Right forelimb (tissue), 1 donor: ENCODE results near the gene HTT-AS.
"Not testable (repeated sequence)": the region's sequence is repeated elsewhere in the genome, so short reads cannot be mapped to it uniquely, and the experiment has no call there.

Source experiments
- DNase-seq: peaks from one replicate; pipeline ENCODE4 v3.0.0-alpha.2; 2018

The HTT-AS gene

DNA sequence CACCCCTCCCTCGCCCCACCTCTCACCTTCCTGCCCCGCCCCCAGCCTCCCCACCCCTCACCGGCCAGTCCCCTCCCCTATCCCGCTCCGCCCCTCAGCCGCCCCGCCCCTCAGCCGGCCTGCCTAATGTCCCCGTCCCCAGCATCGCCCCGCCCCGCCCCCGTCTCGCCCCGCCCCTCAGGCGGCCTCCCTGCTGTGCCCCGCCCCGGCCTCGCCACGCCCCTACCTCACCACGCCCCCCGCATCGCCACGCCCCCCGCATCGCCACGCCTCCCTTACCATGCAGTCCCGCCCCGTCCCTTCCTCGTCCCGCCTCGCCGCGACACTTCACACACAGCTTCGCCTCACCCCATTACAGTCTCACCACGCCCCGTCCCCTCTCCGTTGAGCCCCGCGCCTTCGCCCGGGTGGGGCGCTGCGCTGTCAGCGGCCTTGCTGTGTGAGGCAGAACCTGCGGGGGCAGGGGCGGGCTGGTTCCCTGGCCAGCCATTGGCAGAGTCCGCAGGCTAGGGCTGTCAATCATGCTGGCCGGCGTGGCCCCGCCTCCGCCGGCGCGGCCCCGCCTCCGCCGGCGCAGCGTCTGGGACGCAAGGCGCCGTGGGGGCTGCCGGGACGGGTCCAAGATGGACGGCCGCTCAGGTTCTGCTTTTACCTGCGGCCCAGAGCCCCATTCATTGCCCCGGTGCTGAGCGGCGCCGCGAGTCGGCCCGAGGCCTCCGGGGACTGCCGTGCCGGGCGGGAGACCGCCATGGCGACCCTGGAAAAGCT, at the start of gene HTT-AS, which contains the start of gene HTT:
Gene HTT-AS, minus strand, starts transcription at position 461 of the 768 bp plus-strand sequence.
Gene HTT, plus strand, starts transcription at position 604 of the 768 bp plus-strand sequence. Its CDS starts 145 bp downstream, at position 749.
- DNase-seq, result peak; percentile 99

DNA sequence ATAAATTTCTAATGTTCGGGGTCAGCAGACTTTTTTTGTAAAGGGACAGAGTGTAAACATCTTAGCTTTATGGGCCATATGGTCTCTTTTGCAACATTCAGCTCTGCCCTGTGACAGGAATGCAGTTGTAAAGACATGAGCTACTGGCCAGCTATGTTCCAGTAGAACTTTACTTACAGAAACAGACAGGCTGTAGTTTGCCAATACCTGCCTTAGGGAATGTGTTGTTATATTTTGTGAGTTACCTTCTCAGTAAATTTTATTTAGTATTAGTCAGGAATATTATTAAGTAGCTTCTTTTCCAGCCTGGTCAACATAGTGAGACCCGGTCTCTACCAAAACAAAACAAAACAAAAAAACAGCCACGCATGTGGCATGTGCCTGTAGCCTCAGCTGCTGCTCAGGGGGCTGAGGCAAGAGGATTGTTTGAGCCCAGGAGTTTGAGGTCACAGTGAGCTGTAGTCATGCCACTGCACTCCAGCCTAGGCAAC, 48.9 kb upstream of the HTT-AS start:
- DNase-seq, result no peak

DNA sequence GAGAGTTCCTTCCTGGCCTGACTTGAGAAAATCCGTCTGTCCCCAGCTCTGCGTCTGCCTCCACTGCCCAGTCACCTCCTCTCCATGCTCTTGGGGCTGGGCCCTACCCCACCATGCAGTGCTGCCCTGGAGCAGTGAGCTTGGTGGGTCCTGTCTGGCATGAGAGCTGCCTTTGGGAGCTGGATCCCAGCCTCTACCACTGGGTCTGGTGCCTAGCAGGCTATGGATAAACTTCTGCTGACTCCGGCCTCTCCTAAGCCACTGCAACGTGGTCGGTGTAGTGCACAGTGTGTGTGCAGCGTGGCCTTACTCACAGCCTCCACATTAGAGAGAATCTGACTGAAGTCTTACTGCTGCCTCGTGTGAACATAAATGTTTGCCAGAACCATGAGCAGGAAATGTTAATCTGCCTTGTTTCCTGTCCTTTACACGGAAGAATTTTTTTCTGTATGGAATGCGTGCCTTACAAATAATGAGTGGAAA, 47.8 kb upstream of the HTT-AS start:
- DNase-seq, result no peak

DNA sequence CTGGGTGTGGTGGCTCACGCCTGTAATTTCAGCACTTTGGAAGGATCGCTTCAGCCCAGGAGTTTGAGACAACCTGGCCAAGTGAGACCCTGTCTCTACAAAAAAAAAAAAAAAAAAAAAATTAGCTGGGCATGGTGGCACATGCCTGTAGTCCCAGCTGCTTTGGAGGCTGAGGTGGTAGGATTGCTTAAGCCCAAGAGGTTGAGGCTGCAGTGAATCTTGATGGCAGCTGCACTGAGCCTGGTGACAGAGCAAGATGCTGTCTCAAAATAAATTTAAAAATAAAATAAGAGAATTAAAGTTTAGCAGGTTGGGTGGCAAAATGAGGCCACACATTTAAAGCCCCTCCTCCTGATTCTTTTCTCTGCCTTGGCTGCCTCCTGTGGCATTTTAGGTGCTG, 47.3 kb upstream of the HTT-AS start:
- DNase-seq, result no peak

- DNase-seq, result no peak
Observed at GRCh38 chr4:3121110-3121509, 46.8 kb upstream of the HTT-AS start.

DNA sequence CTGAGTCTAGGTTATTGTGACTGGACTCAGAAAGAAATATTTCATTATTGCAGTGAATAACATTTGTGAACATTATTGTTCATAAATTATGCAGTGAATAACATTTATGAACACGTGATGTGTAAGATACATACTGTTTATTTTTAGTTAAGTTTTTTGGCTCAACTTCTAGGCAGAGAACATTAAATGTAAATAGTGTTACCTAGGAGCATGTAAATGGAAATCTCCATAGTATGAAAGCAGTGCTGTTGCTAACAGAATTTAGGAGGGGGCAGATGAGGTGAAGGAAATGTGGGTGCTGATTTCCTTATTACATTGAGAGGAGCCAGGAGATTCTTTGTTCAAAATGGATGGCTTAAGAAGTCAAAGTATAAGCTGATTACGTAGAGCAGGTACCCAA, 45.1 kb upstream of the HTT-AS start:
- DNase-seq, result no peak

DNA sequence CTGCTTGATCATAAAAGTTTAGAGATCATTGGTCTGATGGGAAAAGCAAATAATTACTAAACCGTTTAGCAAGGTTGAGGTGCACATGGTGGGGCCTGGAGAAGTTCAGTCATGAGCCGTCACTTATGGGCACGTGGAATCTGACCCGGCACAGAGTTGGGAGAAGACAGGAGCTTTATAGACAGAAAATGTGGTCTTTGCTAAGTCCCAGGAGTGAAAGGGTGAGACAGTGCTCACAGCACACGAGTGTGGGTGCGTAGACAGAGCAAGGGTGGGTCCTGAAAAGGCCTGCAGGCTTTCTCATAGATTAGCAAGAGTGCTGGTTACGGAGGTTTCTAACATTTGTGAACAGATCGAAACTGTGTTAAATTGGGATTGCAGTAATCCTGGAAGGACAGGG, 44.0 kb upstream of the HTT-AS start:
- DNase-seq, result no peak

DNA sequence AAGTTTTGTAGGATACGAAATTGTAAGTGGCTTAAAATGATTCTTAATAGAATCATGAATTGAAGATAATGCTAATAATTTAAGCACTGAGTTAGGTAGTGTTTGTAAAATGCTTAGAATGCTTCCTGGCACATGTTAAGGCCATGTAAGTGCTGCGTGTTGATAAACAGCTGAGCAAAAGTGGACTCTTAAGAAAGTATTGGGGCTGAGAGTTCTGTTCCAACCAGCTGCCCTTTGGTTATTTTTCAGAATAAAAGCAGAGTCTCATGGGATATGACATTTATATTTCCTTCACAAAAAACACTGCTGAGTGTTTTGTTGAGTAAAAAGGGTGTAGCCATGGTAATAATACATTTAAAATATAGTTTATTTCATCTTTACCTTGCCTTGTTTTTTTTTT, 42.6 kb upstream of the HTT-AS start:
- no peak for DNase-seq

- DNase-seq, result no peak
Observed at GRCh38 chr4:3115637-3116270, 41.4 kb upstream of the HTT-AS start.

DNA sequence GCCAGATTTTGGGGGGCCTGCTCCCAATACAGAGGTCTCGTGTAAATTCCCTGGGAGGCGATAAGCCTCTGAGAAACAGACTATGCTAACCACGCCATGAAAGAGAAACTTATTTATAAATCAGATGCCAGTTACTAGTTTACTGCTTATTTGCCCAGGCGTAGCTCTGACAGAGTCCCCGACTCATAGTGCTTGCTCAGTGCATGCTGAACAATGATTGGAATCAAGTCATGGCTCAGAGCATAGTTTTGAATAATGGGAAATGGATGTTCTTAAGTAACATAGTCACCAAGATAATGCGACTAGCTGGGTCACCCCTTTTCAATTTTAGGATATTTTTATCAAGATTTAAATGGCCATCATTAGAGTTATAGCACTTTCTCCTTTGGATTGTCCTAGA, 40.0 kb upstream of the HTT-AS start:
- no peak for DNase-seq

DNA sequence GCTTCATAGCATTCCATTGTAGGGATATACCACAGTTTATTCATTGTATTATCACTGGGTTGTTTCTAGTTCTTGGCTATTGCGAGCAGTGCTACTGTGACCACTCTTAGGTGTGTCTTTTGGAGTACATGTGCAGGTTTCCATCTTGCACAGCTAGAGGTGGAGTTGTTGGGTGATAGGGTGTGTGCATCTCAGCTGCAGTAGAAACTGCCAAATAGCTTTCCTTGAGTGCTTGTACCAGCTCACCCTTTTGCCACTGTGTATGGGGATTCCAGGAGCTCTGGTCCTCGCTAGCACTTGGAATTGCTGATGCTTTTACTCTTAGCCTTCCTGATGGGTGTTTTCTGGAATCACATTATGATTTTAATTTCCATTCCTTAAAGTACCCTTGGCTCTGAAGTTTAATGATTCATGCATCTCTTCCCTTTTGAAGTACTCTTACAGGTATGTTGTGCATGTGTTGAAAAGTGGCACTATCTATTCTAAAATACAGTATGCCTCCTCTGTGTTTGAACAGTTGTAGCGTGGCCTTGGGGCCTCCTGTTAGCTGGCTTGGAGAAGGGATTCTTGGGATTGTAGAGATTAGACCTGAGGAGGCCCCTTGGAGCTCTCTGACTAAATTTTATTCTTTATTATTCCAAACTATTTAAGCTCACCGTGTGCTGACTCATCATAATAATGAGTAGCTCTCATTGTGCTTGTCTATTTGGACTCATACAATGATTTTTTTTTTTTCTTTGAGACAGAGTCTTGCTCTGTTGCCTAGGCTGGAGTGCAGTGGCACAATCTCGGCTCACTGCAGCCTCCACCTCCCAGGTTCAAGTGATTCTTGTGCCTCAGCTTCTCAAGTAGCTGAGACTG, 38.5 kb upstream of the HTT-AS start:
- DNase-seq, result no peak

DNA sequence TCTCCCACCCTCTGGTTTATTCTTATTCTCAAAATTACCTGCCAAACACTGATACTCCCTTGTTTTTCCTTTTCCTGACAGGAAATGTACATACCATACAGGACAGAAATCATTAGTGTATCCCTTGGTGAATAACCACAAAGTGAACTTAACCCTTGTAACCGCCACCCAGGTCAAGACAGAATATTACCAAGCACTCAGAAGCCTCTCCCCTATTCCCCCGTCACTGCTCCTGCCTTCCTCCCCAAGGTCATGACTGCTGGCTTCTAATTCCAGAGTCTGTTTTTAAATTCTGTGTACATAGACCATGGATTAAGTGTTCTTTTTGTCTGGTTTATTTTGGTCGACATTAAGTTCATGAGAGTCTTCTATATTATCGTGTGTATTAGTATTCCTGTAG, 37.9 kb upstream of the HTT-AS start:
- no peak for DNase-seq

GRCh38 chr4:3111461-3111860, 37.1 kb upstream of the HTT-AS start:
- no peak for DNase-seq

DNA sequence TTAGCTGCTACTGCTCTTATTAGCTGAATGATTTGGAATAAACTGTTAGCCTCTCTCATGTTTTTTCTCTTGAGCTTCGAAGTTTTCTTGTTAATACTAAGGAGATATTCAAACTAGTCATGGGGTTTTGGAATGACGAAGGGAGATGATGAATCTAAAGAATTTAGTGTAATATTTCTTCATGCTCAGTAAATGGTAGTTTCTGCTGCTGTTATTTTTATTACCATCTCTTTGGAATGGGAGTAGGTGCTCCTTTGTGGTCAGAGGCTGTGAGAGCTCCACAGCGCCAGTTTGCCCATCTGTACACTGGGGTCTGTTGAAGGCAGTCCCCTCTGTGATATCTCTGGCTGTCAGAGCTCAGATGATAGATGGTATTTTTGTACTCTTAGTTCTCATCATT, 33.9 kb upstream of the HTT-AS start:
- DNase-seq, result no peak

- no peak for DNase-seq
Observed at GRCh38 chr4:3107691-3108121, 33.4 kb upstream of the HTT-AS start.

GRCh38 chr4:3107271-3107670, 32.9 kb upstream of the HTT-AS start:
- DNase-seq, result no peak

GRCh38 chr4:3106339-3107186, 32.2 kb upstream of the HTT-AS start:
- DNase-seq, result peak; percentile 85

- DNase-seq, result no peak
Observed at GRCh38 chr4:3098346-3098745, 24.0 kb upstream of the HTT-AS start.

DNA sequence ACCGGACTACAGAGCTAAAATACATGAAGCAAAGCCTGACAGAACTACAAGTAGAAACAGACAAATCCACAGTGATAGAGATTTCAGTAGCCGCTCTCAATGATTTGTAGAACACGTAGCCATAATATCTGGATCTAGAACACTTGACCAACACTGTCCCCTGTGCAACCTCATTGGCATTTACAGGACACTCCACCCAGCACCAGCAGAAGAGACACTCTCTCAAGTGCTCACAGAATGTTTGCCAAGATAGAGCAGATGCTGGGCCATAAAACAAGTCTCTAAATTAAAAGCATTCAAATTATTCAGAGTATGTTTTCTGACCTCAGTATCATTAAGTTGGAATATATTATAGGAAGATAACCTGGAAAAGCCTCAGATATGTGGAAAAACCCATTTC, 21.9 kb upstream of the HTT-AS start:
- no peak for DNase-seq

GRCh38 chr4:3094701-3095100, 20.4 kb upstream of the HTT-AS start:
- DNase-seq, result not testable (repeated sequence)

DNA sequence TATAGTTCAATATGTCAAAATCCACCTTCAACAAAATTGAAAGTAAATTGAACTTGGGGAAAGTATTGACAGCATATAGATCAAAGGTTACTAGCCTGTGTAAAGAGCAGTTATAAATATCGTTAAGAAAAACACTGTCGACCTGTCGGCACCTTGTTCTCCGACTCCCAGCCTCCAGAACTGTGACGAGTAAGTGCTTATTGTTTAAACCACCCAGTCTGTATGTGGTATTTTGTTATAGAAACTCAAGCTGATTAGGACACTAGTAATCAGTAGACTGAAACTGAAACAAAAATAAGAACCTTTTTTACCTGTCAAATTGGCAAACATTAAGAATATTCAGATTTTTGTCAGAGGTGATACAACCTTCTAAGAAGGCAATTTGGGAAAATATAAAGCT, 17.1 kb upstream of the HTT-AS start:
- no peak for DNase-seq

GRCh38 chr4:3087115-3087797, 12.9 kb upstream of the HTT-AS start:
- DNase-seq, result no peak
